Measurements from ENCODE around the gene ZNF407.

DNA sequence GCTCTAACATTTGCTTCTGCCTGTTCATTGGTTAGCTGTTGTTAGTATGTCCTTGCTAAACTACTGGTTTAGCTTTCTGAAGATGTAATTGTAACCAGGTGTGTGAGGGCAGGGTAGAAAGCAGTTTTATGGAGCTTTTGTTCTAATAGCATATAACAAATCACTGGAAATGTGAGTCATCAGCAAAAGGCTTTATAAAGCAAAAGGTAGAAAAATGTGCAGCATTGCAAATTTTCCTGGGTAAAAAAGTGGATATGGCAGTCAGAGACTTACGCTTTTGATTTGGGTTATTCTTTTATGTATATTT, 85.3 kb downstream of the ZNF407 start:
- no peak for TF ChIP-seq RARB (CRISPR knock-in tag; IDR thresholded peaks at IDR 0.05)
- TF ChIP-seq ZC3H10 (CRISPR knock-in tag; IDR thresholded peaks at IDR 0.05), result no peak
- TF ChIP-seq ESRRG (CRISPR knock-in tag; IDR thresholded peaks at IDR 0.05), result no peak
- TF ChIP-seq, protein P1, sequence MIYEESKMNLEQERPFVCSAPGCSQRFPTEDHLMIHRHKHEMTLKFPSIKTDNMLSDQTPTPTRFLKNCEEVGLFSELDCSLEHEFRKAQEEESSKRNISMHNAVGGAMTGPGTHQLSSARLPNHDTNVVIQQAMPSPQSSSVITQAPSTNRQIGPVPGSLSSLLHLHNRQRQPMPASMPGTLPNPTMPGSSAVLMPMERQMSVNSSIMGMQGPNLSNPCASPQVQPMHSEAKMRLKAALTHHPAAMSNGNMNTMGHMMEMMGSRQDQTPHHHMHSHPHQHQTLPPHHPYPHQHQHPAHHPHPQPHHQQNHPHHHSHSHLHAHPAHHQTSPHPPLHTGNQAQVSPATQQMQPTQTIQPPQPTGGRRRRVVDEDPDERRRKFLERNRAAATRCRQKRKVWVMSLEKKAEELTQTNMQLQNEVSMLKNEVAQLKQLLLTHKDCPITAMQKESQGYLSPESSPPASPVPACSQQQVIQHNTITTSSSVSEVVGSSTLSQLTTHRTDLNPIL (CRISPR knock-in tag; IDR thresholded peaks at IDR 0.05; ENCODE audit: low read depth), result no peak
- no peak for TF ChIP-seq TSHZ2 (CRISPR knock-in tag; IDR thresholded peaks at IDR 0.05)
- TF ChIP-seq, protein P2, sequence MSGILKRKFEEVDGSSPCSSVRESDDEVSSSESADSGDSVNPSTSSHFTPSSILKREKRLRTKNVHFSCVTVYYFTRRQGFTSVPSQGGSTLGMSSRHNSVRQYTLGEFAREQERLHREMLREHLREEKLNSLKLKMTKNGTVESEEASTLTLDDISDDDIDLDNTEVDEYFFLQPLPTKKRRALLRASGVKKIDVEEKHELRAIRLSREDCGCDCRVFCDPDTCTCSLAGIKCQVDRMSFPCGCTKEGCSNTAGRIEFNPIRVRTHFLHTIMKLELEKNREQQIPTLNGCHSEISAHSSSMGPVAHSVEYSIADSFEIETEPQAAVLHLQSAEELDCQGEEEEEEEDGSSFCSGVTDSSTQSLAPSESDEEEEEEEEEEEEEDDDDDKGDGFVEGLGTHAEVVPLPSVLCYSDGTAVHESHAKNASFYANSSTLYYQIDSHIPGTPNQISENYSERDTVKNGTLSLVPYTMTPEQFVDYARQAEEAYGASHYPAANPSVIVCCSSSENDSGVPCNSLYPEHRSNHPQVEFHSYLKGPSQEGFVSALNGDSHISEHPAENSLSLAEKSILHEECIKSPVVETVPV (CRISPR knock-in tag; IDR thresholded peaks at IDR 0.05), result no peak
- TF ChIP-seq POU6F1 (CRISPR knock-in tag; IDR thresholded peaks at IDR 0.05; ENCODE audit: borderline replicate concordance, low read depth), result no peak
- TF ChIP-seq SNAI2 (CRISPR knock-in tag; IDR thresholded peaks at IDR 0.05), result no peak
- TF ChIP-seq, protein P3, sequence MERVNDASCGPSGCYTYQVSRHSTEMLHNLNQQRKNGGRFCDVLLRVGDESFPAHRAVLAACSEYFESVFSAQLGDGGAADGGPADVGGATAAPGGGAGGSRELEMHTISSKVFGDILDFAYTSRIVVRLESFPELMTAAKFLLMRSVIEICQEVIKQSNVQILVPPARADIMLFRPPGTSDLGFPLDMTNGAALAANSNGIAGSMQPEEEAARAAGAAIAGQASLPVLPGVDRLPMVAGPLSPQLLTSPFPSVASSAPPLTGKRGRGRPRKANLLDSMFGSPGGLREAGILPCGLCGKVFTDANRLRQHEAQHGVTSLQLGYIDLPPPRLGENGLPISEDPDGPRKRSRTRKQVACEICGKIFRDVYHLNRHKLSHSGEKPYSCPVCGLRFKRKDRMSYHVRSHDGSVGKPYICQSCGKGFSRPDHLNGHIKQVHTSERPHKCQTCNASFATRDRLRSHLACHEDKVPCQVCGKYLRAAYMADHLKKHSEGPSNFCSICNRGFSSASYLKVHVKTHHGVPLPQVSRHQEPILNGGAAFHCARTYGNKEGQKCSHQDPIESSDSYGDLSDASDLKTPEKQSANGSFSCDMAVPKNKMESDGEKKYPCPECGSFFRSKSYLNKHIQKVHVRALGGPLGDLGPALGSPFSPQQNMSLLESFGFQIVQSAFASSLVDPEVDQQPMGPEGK (CRISPR knock-in tag; IDR thresholded peaks at IDR 0.05; ENCODE audit: borderline replicate concordance), result no peak
- TF ChIP-seq ZFP3 (CRISPR knock-in tag; IDR thresholded peaks at IDR 0.05), result no peak
- TF ChIP-seq OSR1 (CRISPR knock-in tag; IDR thresholded peaks at IDR 0.05), result no peak
- no peak for TF ChIP-seq ZNF70 (CRISPR knock-in tag; IDR thresholded peaks at IDR 0.05)
- TF ChIP-seq ZNF8 (CRISPR knock-in tag; IDR thresholded peaks at IDR 0.05), result no peak
- TF ChIP-seq ZFP30 (CRISPR knock-in tag; IDR thresholded peaks at IDR 0.05), result no peak
